8988T (cell line): Measurements from ENCODE around the gene CLTA.

Experiments
- DNase-seq: peaks from one replicate; pipeline ENCODE4 v3.0.0; 2011

CLTA gene, protein sequence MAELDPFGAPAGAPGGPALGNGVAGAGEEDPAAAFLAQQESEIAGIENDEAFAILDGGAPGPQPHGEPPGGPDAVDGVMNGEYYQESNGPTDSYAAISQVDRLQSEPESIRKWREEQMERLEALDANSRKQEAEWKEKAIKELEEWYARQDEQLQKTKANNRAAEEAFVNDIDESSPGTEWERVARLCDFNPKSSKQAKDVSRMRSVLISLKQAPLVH

DNA sequence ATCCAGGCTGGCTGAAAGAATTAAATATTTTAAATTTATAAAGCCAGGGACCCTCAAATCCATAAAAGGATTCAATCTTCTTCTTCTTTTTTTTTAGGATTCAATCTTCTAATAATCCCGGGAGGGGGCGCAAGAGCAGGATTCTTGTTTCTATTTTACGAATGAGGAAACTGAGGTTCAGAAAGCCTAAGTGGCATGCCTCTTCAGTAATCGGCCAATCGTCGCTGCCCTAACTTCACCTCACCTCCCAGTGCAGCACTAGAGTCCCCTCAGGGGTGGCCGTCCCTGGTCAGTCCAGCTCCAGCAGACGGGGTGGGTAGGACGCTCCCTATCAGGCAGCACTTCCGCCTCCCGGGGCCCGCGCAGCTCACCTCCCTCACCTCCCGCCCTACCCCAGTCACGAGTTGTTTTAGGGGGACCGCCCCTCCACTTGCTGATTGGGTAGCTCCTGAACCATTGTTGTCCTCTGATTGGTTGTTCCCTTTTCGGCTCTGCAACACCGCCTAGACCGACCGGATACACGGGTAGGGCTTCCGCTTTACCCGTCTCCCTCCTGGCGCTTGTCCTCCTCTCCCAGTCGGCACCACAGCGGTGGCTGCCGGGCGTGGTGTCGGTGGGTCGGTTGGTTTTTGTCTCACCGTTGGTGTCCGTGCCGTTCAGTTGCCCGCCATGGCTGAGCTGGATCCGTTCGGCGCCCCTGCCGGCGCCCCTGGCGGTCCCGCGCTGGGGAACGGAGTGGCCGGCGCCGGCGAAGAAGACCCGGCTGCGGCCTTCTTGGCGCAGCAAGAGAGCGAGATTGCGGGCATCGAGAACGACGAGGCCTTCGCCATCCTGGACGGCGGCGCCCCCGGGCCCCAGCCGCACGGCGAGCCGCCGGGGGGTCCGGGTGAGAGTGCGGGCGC lies at the start of gene CLTA:
TSS of gene CLTA (plus strand) at position 534 of the 902 bp plus-strand sequence. CDS start at position 670, 136 bp downstream.
- peak; percentile 87 for DNase-seq

GRCh38 chr9:36141288-36141687 lies 49.4 kb upstream of the CLTA start:
- DNase-seq, result no peak

DNA sequence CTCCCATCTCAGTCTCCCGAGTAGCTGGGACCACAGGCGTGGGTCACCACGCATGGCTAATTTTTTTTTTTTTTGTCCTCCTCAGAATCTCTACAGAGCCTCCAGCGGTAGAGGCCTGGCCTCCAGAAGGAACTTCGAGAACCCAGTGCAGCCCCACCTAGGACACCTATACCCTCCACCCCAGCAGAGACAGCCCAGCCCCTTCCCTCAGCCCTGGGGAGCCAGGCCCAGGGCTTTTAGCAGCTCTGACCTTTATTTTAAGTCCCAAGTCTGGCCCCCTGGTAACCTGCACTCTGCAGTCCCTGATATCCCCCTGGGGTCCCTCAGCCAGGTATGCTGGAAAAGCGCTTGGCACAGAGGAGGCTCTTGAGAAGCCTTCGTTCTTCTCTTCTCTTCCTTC lies 49.0 kb upstream of the CLTA start:
- no peak for DNase-seq

GRCh38 chr9:36142510-36143244 lies 48.0 kb upstream of the CLTA start:
- DNase-seq, result no peak

DNA sequence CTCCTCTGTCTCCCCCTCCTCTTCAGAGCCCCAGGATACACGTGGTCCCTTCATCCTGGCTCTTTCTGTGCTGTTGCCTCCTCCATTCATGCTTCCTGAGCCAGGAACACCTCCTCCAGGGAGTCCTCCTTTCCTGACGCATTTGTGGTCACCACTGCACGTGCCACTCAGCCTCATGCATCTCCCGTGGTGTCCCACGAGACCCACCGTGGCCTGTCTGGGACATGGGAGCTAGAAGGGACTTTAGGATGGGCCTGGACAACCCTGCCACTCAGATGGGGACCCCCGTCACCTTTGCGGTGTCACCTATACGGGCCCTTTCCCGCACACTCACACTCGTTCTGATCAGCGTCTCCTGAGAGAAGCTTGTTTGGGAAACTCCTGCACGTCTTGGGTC lies 47.5 kb upstream of the CLTA start:
- no peak for DNase-seq

GRCh38 chr9:36144309-36145232 lies 46.1 kb upstream of the CLTA start:
- no peak for DNase-seq

- no peak for DNase-seq
These were observed 44.8 kb upstream of the CLTA start for GRCh38 chr9:36145970-36146369.

DNA sequence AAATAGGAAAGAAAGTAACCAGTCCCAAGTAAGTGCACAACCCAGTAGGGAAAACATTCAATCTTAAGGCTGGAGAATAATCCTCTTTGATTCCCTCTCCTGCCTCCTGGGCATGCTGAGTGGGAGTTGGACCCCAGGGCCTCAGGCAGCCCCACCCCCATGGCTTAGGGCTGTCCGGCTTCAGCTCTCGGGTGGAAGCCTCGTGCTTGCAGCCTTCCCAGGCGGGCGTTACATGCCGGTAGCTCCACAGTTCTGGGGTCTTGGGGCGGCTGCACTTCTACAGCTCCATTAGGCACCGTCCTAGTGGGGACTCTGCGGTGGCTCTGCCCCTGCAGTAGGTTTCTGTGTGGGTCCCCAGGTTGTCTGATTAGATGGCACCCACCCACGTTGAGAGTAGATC lies 44.1 kb upstream of the CLTA start:
- no peak for DNase-seq

GRCh38 chr9:36147441-36148175 lies 43.1 kb upstream of the CLTA start:
- no peak for DNase-seq

- no peak for DNase-seq
These were observed 42.2 kb upstream of the CLTA start for GRCh38 chr9:36148311-36149051.

DNA sequence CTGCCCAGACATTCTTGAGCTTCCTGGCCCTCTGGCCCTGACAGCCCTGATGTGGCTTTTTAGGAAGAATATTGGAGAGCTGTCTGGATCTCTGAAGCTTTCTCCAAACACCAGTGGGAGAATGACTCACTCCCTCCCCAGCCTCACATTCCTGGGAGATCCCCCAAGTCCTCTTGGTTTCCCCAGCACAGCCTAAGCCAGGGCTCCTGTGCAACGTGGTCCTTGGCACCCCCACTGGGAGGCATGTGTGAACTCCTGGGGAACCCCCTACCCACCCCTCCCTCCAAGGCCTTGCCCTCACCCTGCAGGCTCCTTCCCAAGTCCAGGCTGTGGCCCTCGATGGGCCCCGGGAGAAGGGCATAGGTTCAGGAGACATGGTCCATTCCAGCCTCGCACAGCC lies 41.5 kb upstream of the CLTA start:
- no peak for DNase-seq

DNA sequence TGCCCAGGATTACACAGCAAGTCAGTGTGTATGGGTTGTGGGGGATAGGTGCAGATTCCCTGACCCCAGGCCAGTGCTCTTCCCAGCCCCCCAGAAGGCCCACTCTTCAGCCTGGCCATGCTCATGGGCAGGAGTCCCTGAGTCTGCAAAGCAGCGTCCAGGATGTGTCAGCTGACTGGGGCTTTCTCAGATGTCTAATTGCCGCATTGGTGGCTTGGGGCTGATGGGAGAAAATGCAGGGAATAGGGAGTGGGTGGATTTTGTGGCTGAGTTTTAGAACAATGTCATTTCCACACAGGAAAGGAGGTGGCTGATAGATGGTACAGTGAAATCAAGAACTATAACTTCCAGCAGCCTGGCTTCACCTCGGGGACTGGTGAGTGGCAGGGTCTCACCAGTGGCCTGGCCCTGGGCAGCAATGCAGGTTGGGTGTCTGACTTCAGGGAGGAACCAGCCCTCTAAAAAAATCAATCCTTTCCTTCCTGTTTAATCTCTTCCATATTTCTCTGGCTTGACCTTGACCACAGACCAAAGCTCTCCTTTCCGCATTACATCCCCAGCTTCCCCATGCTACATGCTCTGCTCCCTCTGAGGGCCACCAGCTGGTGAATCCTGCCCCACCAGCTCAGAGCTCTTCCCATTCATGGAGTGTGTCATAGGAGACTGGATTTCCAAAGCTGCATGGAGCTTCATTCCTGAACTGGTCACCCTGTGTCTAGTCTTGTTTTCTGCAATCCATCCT lies 40.0 kb upstream of the CLTA start:
- no peak for DNase-seq

DNA sequence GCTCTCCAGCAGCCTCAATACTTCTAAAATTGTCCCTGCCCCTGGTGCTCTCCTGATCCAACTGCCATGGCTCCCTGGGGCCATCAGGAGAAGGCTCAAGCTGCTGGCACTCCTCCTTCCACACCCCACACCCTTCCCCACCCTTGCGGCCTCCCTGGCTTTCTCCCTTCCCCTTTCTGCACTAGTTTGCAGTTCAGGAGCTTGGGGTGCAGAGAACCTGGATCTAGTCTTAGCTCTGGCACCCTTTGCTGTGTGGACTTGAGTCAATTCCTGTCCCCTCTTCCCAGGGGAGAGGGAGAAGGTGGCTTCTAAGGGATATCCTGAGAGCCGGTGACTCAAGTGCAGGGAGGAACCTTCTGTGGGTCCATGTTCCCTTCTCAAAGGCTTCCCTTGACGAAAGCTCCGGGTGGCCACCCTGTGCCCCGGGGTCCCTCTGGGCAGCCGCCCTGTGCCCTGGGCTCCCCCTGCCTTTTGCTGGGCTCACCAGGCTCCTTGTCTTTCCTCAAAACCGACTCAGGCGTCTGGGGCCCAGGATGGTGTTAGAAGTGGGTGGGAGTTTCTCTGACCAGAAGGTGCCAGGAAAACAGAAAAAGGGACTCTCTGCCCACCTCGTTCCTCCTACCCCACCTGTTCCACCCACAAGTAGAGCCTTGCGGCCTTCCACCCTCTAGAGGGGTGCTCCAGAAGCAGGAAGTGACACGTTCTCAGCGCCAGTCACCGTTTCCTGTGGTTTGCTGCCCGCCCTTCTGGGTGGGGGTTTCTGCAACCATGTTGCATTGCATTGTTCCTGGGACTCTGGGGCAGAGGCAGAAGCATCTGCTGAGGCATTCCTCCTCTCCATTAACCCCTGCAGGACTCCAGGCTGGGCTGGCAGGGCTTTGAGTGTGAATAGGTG lies 39.2 kb upstream of the CLTA start:
- DNase-seq, result no peak

DNA sequence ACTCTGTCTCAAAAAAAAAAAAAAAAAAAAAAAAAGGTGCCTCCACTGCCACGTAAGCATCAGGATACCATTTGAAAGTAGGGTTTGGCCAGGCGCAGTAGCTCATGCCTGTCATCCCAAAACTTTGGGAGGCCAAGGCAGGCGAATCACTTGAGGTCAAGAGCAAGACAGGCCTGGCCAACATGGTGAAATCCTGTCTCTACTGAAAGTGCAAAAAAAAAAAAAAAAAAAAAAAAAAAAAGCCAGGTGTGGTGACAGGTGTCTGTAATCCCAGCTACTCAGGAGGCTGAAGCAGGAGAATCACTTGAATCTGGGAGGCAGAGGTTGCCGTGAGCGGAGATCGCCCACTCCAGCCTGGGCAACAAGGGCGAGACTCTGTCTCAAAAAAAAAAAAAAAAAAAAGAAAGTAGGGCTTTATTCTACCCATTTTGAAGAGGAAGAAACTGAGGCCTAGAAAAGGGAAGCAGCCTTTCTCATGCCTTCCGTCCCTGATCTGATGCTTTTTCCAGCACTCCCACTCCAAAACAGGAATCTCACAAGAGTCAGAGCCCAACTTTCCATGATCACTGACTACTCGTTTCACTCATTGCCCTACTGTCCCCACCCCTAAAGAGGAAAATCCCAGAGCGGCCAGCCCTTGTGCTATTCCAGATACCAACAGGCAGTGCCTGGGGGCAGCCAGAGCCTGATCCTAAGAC lies 37.8 kb upstream of the CLTA start:
- no peak for DNase-seq

GRCh38 chr9:36153746-36154145 lies 37.0 kb upstream of the CLTA start:
- no peak for DNase-seq

- no peak for DNase-seq
These were observed 36.3 kb upstream of the CLTA start for GRCh38 chr9:36154331-36154952.

GRCh38 chr9:36156116-36156515 lies 34.6 kb upstream of the CLTA start:
- no peak for DNase-seq

DNA sequence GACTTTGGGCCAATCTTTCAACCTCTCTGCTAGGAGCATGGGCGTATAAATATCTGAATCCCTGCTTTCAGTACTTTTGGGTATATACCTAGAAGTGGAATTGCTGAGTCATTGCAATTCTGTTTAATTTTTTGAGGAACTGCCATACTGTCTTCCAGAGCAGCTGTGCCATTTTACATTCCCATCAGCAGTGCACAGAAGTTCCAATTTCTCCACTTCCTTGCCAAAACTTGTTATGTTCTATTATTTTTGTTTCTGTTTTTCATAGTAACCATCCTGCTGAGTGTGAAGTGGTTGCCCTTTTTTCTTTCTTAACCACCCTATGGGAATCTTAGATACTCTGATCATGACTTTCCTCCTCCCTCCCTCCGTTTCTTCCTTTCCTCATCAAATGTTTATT lies 32.6 kb upstream of the CLTA start:
- no peak for DNase-seq
